CD4-positive, alpha-beta T cell treated with Interleukin-17A for 1 hour (primary cell): Measurements from ENCODE around the gene PKDREJ.
"Not testable (repeated sequence)": the region's sequence is repeated elsewhere in the genome, so short reads cannot be mapped to it uniquely, and the experiment has no call there.

Source experiments
- DNase-seq: peaks from one replicate; pipeline ENCODE4 v3.0.0-alpha.2; 2020

PKDREJ gene

GRCh38 chr22:46267431-46268279, 4.5 kb upstream of the PKDREJ start, which contains the start of gene TTC38:
TSS of gene TTC38 (plus strand) at chr22:46268008. CDS start at chr22:46268040, 32 bp downstream.
- peak; percentile 61 for DNase-seq

GRCh38 chr22:46265627-46266026, 2.5 kb upstream of the PKDREJ start:
- DNase-seq = not testable (repeated sequence)

GRCh38 chr22:46264520-46264919, 1.4 kb upstream of the PKDREJ start:
- DNase-seq = not testable (repeated sequence)

- peak; percentile 38 for DNase-seq
Observed at GRCh38 chr22:46262449-46263215, 511 bp downstream of the PKDREJ start.

- no peak for DNase-seq
Observed at GRCh38 chr22:46260038-46260437, 3.1 kb downstream of the PKDREJ start.

- DNase-seq = no peak
Observed at GRCh38 chr22:46259374-46259773, 3.8 kb downstream of the PKDREJ start.

GRCh38 chr22:46256358-46256958, 6.7 kb downstream of the PKDREJ start:
- DNase-seq = no peak

GRCh38 chr22:46251816-46252380, 11.2 kb downstream of the PKDREJ start:
- no peak for DNase-seq

- DNase-seq = no peak
Observed at GRCh38 chr22:46251266-46251665, 11.9 kb downstream of the PKDREJ start.

- no peak for DNase-seq
Observed at GRCh38 chr22:46250783-46251125, 12.4 kb downstream of the PKDREJ start.

- peak; percentile 90 for DNase-seq
Observed at GRCh38 chr22:46250035-46250782, 12.9 kb downstream of the PKDREJ start, which contains the start of gene CDPF1. TSS of gene CDPF1 (minus strand) at chr22:46250293. CDS start at chr22:46248284, 2,009 bp downstream.

- no peak for DNase-seq
Observed at GRCh38 chr22:46247443-46247975, 15.6 kb downstream of the PKDREJ start.

- no peak for DNase-seq
Observed at GRCh38 chr22:46246178-46246577, 17.0 kb downstream of the PKDREJ start.

GRCh38 chr22:46245511-46245910, 17.6 kb downstream of the PKDREJ start:
- DNase-seq = no peak

GRCh38 chr22:46244771-46245170, 18.4 kb downstream of the PKDREJ start:
- DNase-seq = no peak

GRCh38 chr22:46242076-46242475, 21.1 kb downstream of the PKDREJ start:
- no peak for DNase-seq

GRCh38 chr22:46241396-46242007, 21.6 kb downstream of the PKDREJ start:
- DNase-seq = no peak

GRCh38 chr22:46240907-46241306, 22.2 kb downstream of the PKDREJ start:
- no peak for DNase-seq

- DNase-seq = no peak
Observed at GRCh38 chr22:46240506-46240905, 22.6 kb downstream of the PKDREJ start.

- no peak for DNase-seq
Observed at GRCh38 chr22:46240073-46240472, 23.1 kb downstream of the PKDREJ start.

GRCh38 chr22:46239261-46240048, 23.7 kb downstream of the PKDREJ start:
- peak; percentile 7 for DNase-seq
